ENCODE measurements around the gene ZSWIM4.
A peak's percentile ranks its signal among the peaks of the same experiment; 100 is the strongest.

ZSWIM4 gene

DNA sequence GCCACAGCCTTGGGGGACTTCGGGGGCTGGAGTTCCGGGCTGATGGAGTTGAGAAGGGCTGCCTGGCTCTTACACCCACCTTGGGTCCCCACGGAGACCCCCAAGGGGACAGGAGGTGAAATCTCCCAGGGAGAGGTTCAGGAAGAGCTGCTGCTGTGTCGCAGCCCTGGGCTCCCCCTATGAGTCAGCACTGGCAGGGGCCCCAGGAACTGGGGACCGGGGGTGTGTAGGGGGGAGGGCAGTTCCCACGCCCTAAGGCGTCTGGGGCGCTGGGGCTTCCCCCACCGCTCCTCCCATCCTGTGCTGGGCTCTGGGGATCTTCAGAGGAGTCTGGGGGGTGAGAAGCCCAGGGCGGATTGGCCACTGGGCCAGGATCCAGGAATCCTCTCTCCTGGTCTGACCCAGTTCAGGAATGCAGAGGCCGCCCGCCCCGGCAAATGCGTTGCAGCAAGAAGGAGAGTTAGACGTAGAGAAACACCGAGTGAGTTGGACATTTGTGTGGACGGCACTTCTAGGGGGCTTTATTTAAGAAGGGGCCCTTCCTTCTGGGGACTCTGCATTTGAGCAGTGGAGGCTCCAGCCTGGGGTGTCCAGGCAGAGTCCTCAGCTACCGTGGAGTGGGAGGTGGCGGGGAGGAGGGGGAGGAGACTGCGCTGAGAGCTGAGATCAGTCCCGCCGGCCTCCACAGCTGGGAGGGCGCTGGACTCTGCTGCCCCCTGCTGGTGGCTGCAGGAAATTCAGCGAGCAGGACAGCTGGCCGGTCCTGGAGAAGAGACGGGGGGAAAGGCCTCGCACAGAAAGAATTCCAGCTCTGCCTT lies 66.7 kb downstream of the ZSWIM4 start:
- peak overlapping the region; percentile 67 to 69 for H3K9ac ChIP-seq (ENCODE audit: low read depth in 1 of 2, low read length in 2 of 2)
- peaks cover 17 to 24% of the 10 kb centered on the region in 2 donors for H3K4me1 ChIP-seq (ENCODE audit: control insufficient read depth in 1 of 2, insufficient read depth in 2 of 2, low read length in 2 of 2)
- no peaks in the 10 kb centered on the region for H3K36me3 ChIP-seq (ENCODE audit: control insufficient read depth in 1 of 2, insufficient read depth in 2 of 2, low read length in 2 of 2)
- H3K27ac ChIP-seq (ENCODE audit: low read depth, low read length) = peak overlapping the region; percentile 84
- peaks cover 5 to 15% of the 10 kb centered on the region in 2 donors for H3K27me3 ChIP-seq (ENCODE audit: control insufficient read depth in 1 of 2, insufficient read depth in 2 of 2, low read length in 2 of 2)
- H3K4me3 ChIP-seq (ENCODE audit: low read depth in 1 of 2, low read length in 2 of 2) = peak overlapping the region; percentile 61 to 65
- no peaks in the 10 kb centered on the region for H3K9me3 ChIP-seq (ENCODE audit: control insufficient read depth in 1 of 2, low read length in 2 of 2)

DNA sequence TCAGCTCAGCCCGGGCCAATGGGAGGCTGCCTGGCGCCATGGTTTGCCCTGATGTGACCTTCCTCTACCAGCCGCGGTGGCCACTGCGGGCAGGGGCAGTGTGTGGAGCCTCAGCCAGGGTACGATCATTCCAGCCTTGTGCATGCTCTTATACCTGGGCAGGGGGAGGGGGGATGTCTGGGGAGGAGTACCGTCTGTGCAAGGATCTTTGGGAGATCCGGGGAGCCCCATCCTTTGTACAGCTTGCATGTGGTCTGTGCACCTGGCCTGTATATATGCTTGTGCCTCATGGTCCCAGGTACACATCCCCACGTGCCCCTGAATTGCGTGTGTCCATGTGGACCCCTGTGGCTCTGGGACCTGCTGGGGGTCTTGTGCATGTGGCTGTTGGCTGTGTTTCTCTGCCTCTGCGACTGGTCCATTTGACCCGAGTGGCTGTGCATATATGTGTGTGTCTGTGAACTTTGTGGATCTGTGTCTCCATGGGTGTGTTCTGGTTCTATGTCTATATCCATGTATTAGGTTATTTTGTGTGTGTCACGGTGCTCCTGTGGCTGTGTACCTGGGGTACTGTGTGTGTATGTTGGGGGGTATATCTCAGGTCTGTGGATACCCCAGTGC lies 68.9 kb downstream of the ZSWIM4 start:
- Histone ChIP-seq H3K27me3 (ENCODE audit: control insufficient read depth in 1 of 2, insufficient read depth in 2 of 2, low read length in 2 of 2) (peaks cover 5 to 15% of the 10 kb centered on the region in 2 donors), H3K9ac (ENCODE audit: low read depth in 1 of 2, low read length in 2 of 2) (no peak overlapping the region), H3K9me3 (ENCODE audit: control insufficient read depth in 1 of 2, low read length in 2 of 2) (no peaks in the 10 kb centered on the region), H3K27ac (ENCODE audit: low read depth, low read length) (no peak overlapping the region), H3K36me3 (ENCODE audit: control insufficient read depth in 1 of 2, insufficient read depth in 2 of 2, low read length in 2 of 2) (no peaks in the 10 kb centered on the region), H3K4me1 (ENCODE audit: control insufficient read depth in 1 of 2, insufficient read depth in 2 of 2, low read length in 2 of 2) (peaks cover 17 to 24% of the 10 kb centered on the region in 2 donors), H3K4me3 (ENCODE audit: low read depth in 1 of 2, low read length in 2 of 2) (no peak overlapping the region)

DNA sequence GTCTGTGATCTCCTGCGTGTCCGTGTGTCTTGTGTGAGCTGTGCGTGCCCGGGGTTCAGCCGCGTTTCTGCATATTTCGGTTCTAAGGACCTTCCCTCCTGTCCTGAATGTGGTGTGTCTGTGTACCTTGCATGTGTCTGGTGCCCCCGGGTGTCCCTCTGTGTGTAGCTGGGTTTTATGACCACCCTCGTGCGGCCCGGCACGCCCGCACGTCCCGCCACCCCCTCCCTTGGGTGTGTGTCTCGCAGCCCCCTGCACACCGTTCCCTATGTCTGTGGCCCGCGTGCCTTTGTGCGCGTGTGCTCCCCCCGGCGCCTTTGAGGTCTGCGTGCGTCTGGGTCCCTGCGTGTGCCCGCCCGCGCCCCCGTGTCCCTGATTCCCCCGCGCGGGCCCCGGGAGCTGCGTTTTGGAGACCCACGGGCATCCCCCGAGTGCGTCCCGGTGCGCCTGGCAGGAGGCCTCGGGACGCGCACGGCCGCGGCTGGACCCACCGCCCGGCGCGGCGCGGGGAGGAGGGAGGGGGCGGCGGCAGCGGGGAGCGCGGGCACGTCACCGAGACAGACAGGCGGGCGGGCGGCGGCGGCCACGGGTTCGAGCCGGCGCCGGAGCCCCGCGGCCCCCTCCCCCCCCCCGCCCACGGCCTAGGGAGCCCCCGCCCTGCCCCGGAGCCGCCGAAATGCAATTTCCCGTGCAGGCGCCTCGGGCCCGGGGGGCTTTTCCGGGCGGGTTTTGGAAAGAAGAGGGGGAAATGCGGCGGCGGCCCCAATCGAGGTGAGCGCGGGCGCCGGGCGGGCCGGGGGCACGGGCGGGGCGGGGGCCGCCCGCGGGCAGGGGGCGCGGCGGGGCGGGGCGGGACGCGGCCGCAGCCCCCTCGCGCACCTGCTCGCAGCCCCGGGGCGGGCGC lies 69.7 kb downstream of the ZSWIM4 start:
- no peaks in the 10 kb centered on the region for H3K9me3 ChIP-seq (ENCODE audit: control insufficient read depth in 1 of 2, low read length in 2 of 2)
- peaks cover 17 to 24% of the 10 kb centered on the region in 2 donors for H3K4me1 ChIP-seq (ENCODE audit: control insufficient read depth in 1 of 2, insufficient read depth in 2 of 2, low read length in 2 of 2)
- no peaks in the 10 kb centered on the region for H3K36me3 ChIP-seq (ENCODE audit: control insufficient read depth in 1 of 2, insufficient read depth in 2 of 2, low read length in 2 of 2)
- peaks cover 5 to 15% of the 10 kb centered on the region in 2 donors for H3K27me3 ChIP-seq (ENCODE audit: control insufficient read depth in 1 of 2, insufficient read depth in 2 of 2, low read length in 2 of 2)
- H3K4me3 ChIP-seq (ENCODE audit: low read depth in 1 of 2, low read length in 2 of 2) = no peak overlapping the region
- no peak overlapping the region for H3K27ac ChIP-seq (ENCODE audit: low read depth, low read length)
- H3K9ac ChIP-seq (ENCODE audit: low read depth in 1 of 2, low read length in 2 of 2) = no peak overlapping the region

DNA sequence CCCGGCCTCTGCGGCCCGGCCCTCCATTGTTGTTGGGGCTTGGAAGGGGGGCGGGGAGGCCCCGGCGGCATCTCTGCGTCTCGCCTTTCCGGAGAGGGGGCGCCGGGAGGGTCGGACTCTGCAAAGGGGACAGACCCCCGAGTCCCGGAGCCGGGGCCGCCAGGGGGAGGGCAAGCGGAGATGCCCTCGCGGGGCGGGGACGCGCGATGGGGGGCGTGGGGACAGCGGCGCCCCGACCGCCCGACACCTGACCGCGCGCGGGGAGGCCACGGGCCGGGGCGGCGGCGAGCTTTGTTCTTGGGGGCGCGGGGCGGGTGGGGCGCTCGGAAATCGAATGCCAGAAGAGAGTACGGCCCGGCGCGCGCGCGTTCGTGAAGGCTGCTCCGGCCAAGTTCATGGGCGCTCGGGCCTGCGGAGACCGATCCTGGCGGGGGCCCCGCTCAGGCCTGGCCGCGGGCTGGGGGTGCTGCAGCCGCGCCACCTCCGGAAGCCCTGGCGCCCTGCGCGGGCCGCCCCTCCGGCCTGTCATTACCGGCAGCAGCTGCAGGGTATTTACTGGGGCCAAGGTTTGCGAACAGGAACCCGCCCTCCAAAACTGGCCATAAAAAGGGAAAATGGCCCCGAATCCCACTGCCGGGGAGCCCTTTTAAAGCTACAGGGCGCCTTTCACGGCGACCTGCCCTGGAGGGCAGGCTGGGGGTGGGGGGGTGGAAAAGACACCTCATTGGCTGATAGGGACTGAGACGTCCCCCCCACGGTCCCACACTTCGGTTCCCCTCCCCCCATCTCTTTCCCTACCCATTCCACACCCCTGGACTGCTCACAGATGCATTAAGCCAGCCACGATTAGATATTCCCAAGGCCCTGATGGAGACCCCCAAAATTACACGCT lies 70.6 kb downstream of the ZSWIM4 start:
- peaks cover 17 to 24% of the 10 kb centered on the region in 2 donors for H3K4me1 ChIP-seq (ENCODE audit: control insufficient read depth in 1 of 2, insufficient read depth in 2 of 2, low read length in 2 of 2)

DNA sequence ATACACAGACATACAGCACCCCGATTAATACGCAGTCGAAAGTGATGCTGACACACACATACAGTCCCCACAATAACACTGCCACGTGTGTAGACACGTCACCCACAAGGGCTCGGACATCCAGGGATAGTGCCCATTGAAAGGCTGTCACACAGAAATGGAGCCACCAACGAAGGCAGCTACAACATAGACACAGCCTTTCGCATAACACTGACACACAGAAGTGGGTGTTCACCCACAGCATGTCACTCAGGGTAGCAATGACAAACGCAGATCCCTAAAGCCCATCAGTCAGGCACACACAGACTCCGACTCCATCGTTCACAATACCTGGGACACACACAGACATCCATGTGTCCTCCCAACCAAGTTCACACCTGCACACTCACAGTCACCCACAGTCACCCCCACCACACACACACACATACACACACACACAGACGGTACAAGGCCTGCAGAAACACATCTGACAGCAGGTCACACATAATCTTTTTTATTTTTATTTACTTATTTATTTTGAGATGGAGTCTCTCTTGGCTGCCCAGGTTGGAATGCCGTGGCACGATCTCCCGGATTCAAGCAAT lies 71.3 kb downstream of the ZSWIM4 start:
- Histone ChIP-seq H3K4me1 (ENCODE audit: control insufficient read depth in 1 of 2, insufficient read depth in 2 of 2, low read length in 2 of 2) (peaks cover 14 to 20% of the 10 kb centered on the region in 2 donors), H3K9me3 (ENCODE audit: control insufficient read depth in 1 of 2, low read length in 2 of 2) (no peaks in the 10 kb centered on the region), H3K4me3 (ENCODE audit: low read depth in 1 of 2, low read length in 2 of 2) (peak overlapping the region; percentile 54 to 58), H3K27me3 (ENCODE audit: control insufficient read depth in 1 of 2, insufficient read depth in 2 of 2, low read length in 2 of 2) (peaks cover 5 to 15% of the 10 kb centered on the region in 2 donors), H3K27ac (ENCODE audit: low read depth, low read length) (no peak overlapping the region), H3K36me3 (ENCODE audit: control insufficient read depth in 1 of 2, insufficient read depth in 2 of 2, low read length in 2 of 2) (no peaks in the 10 kb centered on the region), H3K9ac (ENCODE audit: low read depth in 1 of 2, low read length in 2 of 2) (peak overlapping the region in 1 of 2 donors; percentile 51)

More for the DNA sequence above, 70.6 kb downstream of the ZSWIM4 start:
- H3K36me3 ChIP-seq (ENCODE audit: control insufficient read depth in 1 of 2, insufficient read depth in 2 of 2, low read length in 2 of 2) = no peaks in the 10 kb centered on the region
- peak overlapping the region in 1 of 2 donors; percentile 51 for H3K9ac ChIP-seq (ENCODE audit: low read depth in 1 of 2, low read length in 2 of 2)
- H3K27me3 ChIP-seq (ENCODE audit: control insufficient read depth in 1 of 2, insufficient read depth in 2 of 2, low read length in 2 of 2) = peaks cover 5 to 15% of the 10 kb centered on the region in 2 donors
- H3K4me3 ChIP-seq (ENCODE audit: low read depth in 1 of 2, low read length in 2 of 2) = peak overlapping the region; percentile 54 to 58
- H3K9me3 ChIP-seq (ENCODE audit: control insufficient read depth in 1 of 2, low read length in 2 of 2) = no peaks in the 10 kb centered on the region
- H3K27ac ChIP-seq (ENCODE audit: low read depth, low read length) = no peak overlapping the region

DNA sequence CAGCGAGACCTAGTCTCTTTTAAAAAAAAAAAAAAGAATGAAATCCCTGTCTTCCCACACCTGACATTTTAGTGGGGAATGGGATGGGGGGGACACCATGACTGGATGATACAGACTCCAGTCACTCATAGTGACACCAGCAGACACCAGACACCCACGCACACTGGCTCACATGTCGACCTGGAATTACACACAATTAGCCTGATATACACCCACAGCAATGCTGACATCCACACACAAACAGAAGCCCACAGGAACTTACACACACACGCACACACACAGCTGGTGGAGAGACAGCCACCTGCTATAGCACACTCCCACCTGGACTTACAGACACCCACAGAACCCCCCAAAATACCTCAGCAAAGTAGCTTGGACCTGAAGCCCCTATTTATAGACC lies 73.4 kb downstream of the ZSWIM4 start:
- Histone ChIP-seq H3K27ac (ENCODE audit: low read depth, low read length) (no peak overlapping the region), H3K4me3 (ENCODE audit: low read depth in 1 of 2, low read length in 2 of 2) (no peak overlapping the region), H3K9ac (ENCODE audit: low read depth in 1 of 2, low read length in 2 of 2) (no peak overlapping the region), H3K4me1 (ENCODE audit: control insufficient read depth in 1 of 2, insufficient read depth in 2 of 2, low read length in 2 of 2) (peaks cover 10 to 17% of the 10 kb centered on the region in 2 donors), H3K27me3 (ENCODE audit: control insufficient read depth in 1 of 2, insufficient read depth in 2 of 2, low read length in 2 of 2) (peaks cover 5 to 15% of the 10 kb centered on the region in 2 donors), H3K9me3 (ENCODE audit: control insufficient read depth in 1 of 2, low read length in 2 of 2) (no peaks in the 10 kb centered on the region), H3K36me3 (ENCODE audit: control insufficient read depth in 1 of 2, insufficient read depth in 2 of 2, low read length in 2 of 2) (no peaks in the 10 kb centered on the region)

DNA sequence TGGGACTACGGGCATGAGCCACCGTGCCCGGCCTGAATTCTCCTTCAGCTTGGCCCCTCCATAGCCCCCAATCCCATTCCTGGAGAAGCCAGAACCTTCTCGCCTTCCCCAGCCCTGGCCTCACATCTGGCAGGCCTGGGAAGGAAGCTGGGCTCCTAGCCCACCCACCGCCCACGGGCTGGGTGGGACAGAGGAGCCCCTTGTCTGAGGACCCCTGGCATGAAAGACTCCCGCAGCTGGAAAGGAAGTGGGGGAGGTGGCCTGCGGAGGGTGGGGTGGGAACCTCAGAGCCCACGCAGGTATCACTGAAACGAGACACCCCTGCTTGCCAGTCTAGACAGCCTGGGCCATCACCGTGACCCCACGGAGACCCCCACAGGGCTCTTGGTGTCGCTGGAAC lies 74.0 kb downstream of the ZSWIM4 start:
- Histone ChIP-seq H3K9ac (ENCODE audit: low read depth in 1 of 2, low read length in 2 of 2) (no peak overlapping the region), H3K4me3 (ENCODE audit: low read depth in 1 of 2, low read length in 2 of 2) (no peak overlapping the region), H3K36me3 (ENCODE audit: control insufficient read depth in 1 of 2, insufficient read depth in 2 of 2, low read length in 2 of 2) (no peaks in the 10 kb centered on the region), H3K4me1 (ENCODE audit: control insufficient read depth in 1 of 2, insufficient read depth in 2 of 2, low read length in 2 of 2) (peaks cover 8 to 15% of the 10 kb centered on the region in 2 donors), H3K27me3 (ENCODE audit: control insufficient read depth in 1 of 2, insufficient read depth in 2 of 2, low read length in 2 of 2) (peaks cover 5 to 10% of the 10 kb centered on the region in 2 donors), H3K9me3 (ENCODE audit: control insufficient read depth in 1 of 2, low read length in 2 of 2) (no peaks in the 10 kb centered on the region), H3K27ac (ENCODE audit: low read depth, low read length) (no peak overlapping the region)

DNA sequence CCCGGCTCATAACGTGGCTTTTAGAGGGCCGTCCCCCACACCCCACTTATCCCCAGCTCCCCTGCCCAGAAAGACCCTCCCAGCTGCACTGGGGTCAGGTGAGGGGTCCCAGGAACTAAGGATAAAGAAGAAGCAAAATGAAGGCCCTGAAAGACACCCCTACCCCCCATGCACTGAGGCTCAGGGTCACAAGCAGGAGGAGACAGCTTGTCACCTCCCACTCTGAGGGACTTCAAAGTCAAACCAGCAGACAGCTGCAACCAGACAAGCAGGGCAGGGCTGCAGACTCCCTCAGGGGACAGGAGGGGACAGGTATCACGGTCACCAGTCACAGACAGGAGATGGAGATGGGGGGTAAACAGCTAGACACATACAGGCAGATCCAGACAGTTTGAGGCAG lies 75.6 kb downstream of the ZSWIM4 start:
- Histone ChIP-seq H3K4me1 (ENCODE audit: control insufficient read depth in 1 of 2, insufficient read depth in 2 of 2, low read length in 2 of 2) (peaks cover 5 to 10% of the 10 kb centered on the region in 2 donors), H3K4me3 (ENCODE audit: low read depth in 1 of 2, low read length in 2 of 2) (no peak overlapping the region), H3K9me3 (ENCODE audit: control insufficient read depth in 1 of 2, low read length in 2 of 2) (no peaks in the 10 kb centered on the region), H3K36me3 (ENCODE audit: control insufficient read depth in 1 of 2, insufficient read depth in 2 of 2, low read length in 2 of 2) (no peaks in the 10 kb centered on the region), H3K27me3 (ENCODE audit: control insufficient read depth in 1 of 2, insufficient read depth in 2 of 2, low read length in 2 of 2) (peaks cover 5 to 7% of the 10 kb centered on the region in 2 donors), H3K9ac (ENCODE audit: low read depth in 1 of 2, low read length in 2 of 2) (no peak overlapping the region), H3K27ac (ENCODE audit: low read depth, low read length) (no peak overlapping the region)

DNA sequence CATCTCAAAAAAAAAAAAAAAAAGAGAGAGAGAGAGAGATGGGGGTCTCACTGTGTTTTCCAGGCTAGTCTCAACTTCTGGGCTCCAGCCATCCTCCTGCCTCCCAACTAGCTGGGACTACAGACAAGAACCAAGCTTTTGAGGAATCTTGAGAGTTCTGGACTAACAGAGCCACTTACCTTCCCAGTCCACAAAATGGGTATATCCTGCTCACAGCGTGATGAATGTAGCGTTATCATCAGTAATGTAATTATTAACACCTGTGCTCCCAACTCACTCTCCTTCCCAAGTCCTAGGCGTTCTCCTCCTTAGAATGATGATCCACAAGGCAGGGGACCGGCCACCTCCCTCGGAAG lies 77.1 kb downstream of the ZSWIM4 start:
- Histone ChIP-seq H3K9ac (ENCODE audit: low read depth in 1 of 2, low read length in 2 of 2) (peak overlapping the region in 1 of 2 donors; percentile 39), H3K9me3 (ENCODE audit: control insufficient read depth in 1 of 2, low read length in 2 of 2) (no peaks in the 10 kb centered on the region), H3K27me3 (ENCODE audit: control insufficient read depth in 1 of 2, insufficient read depth in 2 of 2, low read length in 2 of 2) (no peaks in the 10 kb centered on the region), H3K4me1 (ENCODE audit: control insufficient read depth in 1 of 2, insufficient read depth in 2 of 2, low read length in 2 of 2) (peaks cover 7 to 9% of the 10 kb centered on the region in 2 donors), H3K4me3 (ENCODE audit: low read depth in 1 of 2, low read length in 2 of 2) (peak overlapping the region; percentile 55 to 58), H3K27ac (ENCODE audit: low read depth, low read length) (no peak overlapping the region), H3K36me3 (ENCODE audit: control insufficient read depth in 1 of 2, insufficient read depth in 2 of 2, low read length in 2 of 2) (no peaks in the 10 kb centered on the region)
